ENCODE results near the gene EGFR.

EGFR gene

GRCh38 chr7:55063061-55063460 lies 44.2 kb downstream of the EGFR start:
- no peak for DNase-seq (ENCODE audit: low read depth)

GRCh38 chr7:55063633-55064032 lies 44.8 kb downstream of the EGFR start:
- DNase-seq (ENCODE audit: low read depth) = no peak

GRCh38 chr7:55065079-55065478 lies 46.3 kb downstream of the EGFR start:
- no peak for DNase-seq (ENCODE audit: low read depth)

DNA sequence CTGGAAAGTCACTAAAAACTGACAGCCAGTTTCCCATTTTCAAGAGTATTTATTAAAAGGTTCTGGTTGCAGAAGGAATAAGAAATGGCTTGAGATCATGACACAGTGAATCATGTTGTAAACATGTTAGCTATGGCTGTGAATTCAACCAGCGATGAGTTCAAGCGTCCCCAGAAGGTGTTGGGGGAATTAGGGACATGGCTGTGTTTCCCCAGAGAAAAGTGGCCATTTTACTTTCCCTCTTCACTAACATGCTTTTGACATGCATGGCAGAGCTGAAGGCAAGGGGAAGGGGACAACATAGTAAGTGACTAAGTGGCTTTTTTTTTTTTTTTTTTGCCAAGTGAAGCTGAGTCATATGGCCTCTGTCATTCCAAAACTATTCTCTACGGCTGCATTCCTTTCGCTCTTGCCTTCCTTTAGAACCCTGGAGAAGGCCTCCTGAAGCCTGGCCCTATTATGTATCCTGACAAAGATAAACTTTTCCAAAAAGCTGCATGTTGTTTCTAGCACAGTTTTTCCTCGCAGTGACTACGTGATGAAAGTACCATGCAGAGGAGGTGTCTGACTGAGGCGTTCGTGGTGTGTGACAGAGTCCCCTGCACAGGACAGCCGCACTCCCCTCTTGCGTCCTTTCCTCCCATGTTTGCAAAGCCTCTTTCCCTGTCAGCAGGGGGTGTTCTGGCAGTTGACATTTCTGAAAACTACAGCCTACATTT lies 46.9 kb downstream of the EGFR start:
- no peak for DNase-seq (ENCODE audit: low read depth)

- no peak for DNase-seq (ENCODE audit: low read depth)
These were observed 47.7 kb downstream of the EGFR start for GRCh38 chr7:55066524-55066923.

GRCh38 chr7:55066938-55067337 lies 48.1 kb downstream of the EGFR start:
- no peak for DNase-seq (ENCODE audit: low read depth)

DNA sequence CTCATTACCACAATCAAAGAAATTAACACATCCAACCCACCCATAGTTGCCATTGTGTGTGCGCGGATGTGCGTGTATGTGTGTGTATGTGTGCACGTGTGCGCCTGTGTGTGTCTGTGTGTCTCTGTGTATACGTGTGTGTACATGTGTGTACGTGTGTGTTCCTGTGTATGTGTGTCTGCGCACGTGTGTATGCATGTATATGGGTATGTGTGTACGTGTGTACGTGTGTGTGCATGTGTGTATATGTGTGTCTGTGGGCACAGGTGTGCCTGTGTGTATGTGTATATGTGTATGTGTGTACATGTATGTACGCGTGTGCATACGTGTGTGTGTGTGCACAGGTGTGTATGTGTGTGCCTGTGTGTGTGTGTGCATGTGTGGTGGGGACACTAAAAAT lies 48.9 kb downstream of the EGFR start:
- DNase-seq (ENCODE audit: low read depth) = no peak

GRCh38 chr7:55069271-55069792 lies 50.5 kb downstream of the EGFR start:
- DNase-seq (ENCODE audit: low read depth) = no peak

DNA sequence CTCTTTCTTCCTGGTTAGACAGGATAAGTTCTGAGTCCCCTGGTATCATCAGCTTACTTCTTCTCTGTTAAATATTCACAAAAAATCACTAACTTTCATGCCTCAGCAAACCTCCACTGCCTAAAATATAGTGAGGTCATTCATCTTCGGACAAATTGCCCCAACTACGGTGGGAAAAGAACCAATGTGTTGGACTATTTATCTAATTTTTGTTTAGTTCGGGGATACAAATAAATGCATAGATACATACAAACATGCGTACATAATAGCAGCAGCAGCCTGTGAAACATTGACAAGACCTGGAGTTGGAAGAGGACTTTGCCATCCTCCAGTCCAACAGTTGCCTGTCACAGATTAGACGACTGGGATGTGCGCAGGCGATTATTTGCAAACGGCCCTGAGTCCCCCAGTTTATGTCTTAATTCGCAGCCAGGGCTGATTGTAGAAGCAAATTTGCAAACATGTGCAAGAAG lies 51.5 kb downstream of the EGFR start:
- DNase-seq (ENCODE audit: low read depth) = no peak

GRCh38 chr7:55070854-55071253 lies 52.0 kb downstream of the EGFR start:
- DNase-seq (ENCODE audit: low read depth) = no peak

DNA sequence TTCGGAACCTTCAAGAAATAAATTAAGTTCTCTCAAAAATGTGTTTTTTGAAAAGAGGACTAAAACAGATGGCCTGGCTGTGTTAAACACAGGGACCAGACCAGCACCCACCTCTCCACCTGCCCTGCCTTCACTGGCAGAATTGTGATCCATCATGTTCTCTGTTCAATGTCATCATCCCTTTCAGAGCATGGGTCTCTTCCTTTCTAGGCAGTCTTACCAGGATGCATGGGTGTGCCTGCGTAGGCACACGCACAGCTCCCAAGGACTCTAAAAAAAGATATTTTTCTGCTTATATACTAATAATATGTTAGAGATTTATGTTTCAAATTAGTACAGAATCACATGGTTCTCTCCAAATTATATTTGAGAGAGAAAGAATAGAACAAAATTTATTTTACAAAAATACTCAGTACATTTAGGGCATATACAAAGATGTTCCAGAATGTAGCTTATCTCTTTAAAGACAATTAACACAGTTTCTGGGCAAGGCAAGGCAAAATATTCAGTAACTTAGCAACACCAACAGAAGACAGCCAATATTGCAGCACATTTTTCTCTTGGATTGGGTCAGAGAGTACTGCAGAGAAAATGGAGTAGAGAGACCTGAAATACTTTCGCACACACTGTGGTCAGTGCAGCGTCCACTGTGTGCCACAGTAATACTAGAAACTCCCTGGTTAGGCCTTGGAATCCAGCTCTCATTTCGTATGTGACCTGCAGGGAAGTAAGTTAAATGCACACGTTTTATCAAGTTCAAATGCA lies 52.8 kb downstream of the EGFR start:
- no peak for DNase-seq (ENCODE audit: low read depth)

- DNase-seq (ENCODE audit: low read depth) = no peak
These were observed 53.4 kb downstream of the EGFR start for GRCh38 chr7:55072251-55072650.

DNA sequence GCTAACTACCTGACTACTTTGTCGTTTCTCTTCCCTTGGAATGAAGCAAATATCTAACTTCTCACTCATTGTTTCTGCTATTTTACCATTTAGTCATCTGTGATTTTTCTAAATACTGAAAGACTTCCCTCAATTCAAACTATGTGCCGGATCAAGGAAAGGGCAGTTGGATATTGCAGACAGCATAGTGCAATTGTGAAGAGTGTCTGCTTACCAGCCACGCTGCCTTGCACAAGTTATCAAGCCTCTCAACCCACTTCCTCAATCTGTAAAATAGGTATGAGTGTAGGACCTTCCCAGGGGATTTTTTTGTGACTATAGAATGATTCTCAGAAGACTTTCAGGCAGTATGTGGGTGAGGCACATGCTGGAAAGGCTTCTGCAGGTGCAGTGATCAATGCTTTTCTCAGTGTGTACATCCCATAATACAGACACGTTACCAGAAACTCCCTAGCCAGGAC lies 54.3 kb downstream of the EGFR start:
- DNase-seq (ENCODE audit: low read depth) = no peak

DNA sequence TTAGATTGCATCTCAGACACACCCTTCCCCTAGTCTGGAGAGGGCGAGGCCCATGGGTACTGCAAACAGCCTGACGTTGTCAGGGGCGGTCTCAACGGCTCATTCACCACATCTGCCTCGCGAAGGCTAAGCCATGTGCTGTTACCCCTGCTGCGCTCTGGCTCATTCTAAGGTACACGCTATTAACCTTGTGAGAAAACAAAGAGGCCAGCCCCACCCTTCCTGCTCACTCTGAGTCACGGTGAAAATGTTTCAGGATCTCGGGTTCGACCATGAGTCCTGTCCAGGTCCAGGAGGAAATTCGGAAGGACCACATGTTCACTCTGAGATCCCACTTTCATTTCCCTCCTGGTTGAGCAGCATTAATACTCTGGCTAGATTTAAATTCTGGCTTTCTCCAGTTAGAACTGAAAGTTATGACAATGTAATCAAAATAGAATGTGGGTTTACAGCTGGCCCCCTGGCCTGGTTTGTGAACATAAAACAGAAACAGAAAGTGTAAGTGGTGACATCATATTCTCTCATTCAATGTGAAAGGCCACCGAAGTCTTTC lies 55.2 kb downstream of the EGFR start:
- DNase-seq (ENCODE audit: low read depth) = no peak

DNA sequence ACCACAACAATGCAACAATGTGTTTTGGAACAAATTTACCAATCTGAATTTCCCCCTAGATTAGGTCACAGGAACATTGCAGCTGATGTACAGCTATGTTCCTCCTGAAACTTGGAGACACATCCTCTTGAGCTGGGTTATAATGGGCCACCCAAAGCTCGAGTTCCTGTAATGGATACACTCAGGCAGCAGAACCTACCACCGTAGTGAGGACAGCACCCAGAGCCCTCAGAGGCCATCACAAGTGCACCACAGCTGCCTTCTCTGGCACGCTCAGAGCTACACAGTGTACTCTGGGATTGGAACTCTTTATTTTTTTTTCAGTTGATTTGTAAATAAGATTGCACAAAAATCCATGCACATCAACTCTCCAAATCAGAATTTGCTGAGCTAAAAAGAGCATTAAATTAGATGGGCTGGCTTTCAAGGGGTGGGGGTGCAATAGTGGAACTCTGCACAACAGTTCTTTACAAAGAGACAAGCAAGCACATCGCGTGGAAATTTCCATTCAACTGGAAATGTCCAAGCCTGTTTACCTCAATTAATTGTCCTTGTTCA lies 56.7 kb downstream of the EGFR start:
- DNase-seq (ENCODE audit: low read depth) = no peak

DNA sequence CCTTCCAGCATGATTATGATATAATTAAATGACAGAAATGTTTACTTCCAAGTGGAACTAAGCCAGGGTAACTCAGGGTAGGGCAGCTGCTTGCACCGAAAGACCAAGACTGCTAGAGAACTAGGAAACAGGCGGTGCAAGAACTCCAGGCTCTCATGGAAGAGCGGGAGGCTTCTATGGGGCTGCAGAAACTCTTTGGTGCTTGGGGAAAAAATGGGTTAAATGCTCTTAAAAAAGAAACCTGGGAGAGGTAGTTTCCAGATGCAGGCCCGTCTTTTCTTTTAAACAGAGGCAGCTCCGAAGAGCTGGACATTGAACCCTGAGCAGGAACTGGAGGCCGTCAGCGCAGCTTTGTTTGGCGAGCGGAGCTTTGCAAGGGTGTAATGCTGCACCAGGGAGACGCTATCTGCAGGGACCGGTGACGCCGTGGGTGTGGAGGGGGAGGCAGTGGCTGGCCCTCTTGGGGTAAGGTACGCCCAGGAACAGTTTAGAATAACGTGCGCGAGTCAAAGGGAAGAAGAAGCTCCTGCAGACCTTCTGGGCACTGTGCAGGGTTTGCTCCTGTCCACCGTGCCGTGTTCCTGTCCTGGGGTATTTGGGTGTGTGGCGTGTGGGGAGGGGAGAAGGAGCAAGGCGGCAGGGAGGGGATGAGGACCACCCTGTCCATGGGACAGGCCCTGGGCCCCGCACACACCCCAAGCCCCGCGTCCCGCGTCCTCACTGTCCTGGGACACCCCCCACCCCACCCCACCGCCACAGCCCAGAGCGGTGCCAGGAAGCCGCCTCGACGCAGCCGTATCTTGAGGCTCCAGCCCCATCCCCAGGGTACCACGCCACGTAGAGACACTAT lies 59.0 kb downstream of the EGFR start:
- DNase-seq (ENCODE audit: low read depth) = no peak

- no peak for DNase-seq (ENCODE audit: low read depth)
These were observed 59.9 kb downstream of the EGFR start for GRCh38 chr7:55078465-55079372.

DNA sequence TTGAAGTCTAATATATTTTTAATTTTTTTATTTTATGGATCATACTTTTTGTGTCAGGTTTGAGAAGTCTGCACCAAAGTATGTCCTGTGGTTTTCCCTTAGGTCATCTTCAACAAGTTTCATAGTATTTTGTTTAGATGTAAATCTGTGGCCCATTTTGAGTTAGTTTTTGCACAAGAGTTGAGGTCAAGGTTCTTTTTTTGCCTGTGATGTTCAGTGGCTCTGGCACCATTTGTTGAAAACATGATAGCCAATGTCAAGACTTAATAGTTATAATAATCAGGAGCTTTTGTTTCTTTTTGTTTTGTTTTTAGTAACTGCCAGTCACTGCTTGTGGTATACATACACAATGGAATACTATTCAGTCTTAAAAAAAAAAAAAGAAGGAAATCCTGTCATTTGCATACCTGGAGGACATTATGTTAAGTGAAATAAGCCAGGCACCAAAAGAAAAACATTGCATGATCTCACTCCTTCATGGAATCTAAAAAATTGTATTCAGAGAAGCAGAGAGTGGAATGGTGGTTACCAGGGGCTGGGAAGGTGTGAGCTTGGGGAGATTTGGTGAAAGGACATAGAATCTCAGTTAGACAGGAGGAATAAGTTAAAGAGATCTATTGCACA lies 61.3 kb downstream of the EGFR start:
- no peak for DNase-seq (ENCODE audit: low read depth)

DNA sequence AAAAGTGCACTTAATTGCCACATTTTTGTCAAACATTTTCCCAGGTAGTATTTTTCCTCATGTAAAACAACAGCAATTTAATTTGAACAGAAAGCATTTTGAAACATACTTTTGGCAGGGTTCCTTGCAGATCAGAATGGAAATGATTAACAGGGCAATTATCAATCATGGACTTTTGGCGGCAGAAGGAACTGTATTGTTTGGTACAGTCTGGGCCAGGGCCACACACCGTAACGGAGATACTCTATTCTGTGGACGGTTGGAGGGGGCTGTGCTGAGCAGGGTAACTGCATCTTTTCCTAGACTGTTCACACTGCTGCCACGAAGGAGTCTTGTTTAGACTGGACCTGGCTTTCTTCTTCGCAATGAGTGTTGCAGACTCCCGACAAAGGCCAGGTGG lies 62.3 kb downstream of the EGFR start:
- DNase-seq (ENCODE audit: low read depth) = no peak

All from stimulated activated CD8-positive, alpha-beta memory T cell treated with anti-CD3 and anti-CD28 coated beads, Interleukin-15, amount 100 ng/mL, for 24 hours (primary cell).